ENCODE results near the gene NTN1. TPM values are rescaled to one million over a fixed set of nuclear protein-coding genes. Genes with fewer than 3 reads are reported as not detected.

NTN1 gene
- polyA plus RNA-seq, 1 donor from 2014 or later = 16.2 TPM

DNA sequence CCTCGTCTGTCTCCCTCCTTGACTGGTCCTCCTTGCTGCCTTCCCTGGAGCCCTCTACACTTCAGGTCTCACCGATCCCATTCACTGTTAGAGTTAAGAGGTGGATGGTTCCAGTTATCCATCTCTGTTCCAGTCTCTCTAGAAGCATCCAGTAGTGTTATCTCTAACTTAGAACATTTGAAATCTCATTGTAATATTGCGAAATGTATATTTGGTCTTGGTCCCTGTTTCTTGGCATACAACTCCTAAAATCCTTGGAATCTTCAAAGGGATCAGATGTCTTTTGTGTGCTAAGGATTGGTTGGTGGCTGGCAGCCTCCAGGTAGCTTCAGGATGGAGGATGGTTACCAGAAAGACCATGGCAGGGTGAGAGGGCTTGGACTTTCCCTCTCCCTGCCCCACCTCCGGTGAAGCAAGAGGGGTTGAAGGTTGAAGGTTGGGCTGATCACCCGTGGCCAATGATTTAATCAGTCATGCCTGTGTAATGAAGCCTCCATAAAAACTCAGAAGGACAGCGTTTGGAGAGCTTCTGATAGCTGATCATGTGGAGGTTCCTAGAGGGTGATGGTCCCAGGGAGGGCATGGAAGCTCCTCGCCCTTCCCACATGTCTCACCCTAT is 59.1 kb downstream of the NTN1 start:
- H3K4me3 ChIP-seq (ENCODE audit: low read length) = no peak overlapping the region
- TF ChIP-seq POLR2AphosphoS5 (IDR thresholded peaks at IDR 0.05) (no peak), EZH2 (IDR thresholded peaks at IDR 0.05; ENCODE audit: borderline replicate concordance, insufficient read depth, low read length, poor library complexity, severe bottlenecking) (no peak), SMC3 (conservative IDR thresholded peaks at IDR 0.05; ENCODE audit: poor library complexity) (no peak), EP300 (conservative IDR thresholded peaks at IDR 0.05; ENCODE audit: poor library complexity, severe bottlenecking) (no peak)
- TF ChIP-seq, protein P1, sequence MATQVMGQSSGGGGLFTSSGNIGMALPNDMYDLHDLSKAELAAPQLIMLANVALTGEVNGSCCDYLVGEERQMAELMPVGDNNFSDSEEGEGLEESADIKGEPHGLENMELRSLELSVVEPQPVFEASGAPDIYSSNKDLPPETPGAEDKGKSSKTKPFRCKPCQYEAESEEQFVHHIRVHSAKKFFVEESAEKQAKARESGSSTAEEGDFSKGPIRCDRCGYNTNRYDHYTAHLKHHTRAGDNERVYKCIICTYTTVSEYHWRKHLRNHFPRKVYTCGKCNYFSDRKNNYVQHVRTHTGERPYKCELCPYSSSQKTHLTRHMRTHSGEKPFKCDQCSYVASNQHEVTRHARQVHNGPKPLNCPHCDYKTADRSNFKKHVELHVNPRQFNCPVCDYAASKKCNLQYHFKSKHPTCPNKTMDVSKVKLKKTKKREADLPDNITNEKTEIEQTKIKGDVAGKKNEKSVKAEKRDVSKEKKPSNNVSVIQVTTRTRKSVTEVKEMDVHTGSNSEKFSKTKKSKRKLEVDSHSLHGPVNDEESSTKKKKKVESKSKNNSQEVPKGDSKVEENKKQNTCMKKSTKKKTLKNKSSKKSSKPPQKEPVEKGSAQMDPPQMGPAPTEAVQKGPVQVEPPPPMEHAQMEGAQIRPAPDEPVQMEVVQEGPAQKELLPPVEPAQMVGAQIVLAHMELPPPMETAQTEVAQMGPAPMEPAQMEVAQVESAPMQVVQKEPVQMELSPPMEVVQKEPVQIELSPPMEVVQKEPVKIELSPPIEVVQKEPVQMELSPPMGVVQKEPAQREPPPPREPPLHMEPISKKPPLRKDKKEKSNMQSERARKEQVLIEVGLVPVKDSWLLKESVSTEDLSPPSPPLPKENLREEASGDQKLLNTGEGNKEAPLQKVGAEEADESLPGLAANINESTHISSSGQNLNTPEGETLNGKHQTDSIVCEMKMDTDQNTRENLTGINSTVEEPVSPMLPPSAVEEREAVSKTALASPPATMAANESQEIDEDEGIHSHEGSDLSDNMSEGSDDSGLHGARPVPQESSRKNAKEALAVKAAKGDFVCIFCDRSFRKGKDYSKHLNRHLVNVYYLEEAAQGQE (IDR thresholded peaks at IDR 0.05; ENCODE audit: borderline replicate concordance) = no peak
- H3K36me3 ChIP-seq (ENCODE audit: insufficient read depth, low read length) = no peaks in the 10 kb centered on the region
- H3K4me2 ChIP-seq (ENCODE audit: low read length) = no peak overlapping the region
- no peaks in the 10 kb centered on the region for H3K79me2 ChIP-seq (replicated peaks; ENCODE audit: insufficient read depth, low read length)
- no peaks in the 10 kb centered on the region for H4K20me1 ChIP-seq (ENCODE audit: insufficient read depth)
- H3K9ac ChIP-seq (ENCODE audit: low read length) = no peak overlapping the region
- no peak overlapping the region for H3K27ac ChIP-seq (ENCODE audit: low read length)
- H3F3A ChIP-seq (ENCODE audit: insufficient read depth, low read length, poor library complexity, severe bottlenecking) = no peaks in the 10 kb centered on the region
- no peaks in the 10 kb centered on the region for H3K9me3 ChIP-seq (ENCODE audit: low read length)
- no peaks in the 10 kb centered on the region for H3K27me3 ChIP-seq (ENCODE audit: insufficient read depth, low read depth, low read length)
- H2AFZ ChIP-seq (ENCODE audit: low read depth, low read length) = no peak overlapping the region
- H3K9me2 ChIP-seq (ENCODE audit: insufficient read depth, low read length) = no peaks in the 10 kb centered on the region

GRCh38 chr17:9080983-9081382 is 59.7 kb downstream of the NTN1 start:
- no peaks in the 10 kb centered on the region for H3F3A ChIP-seq (ENCODE audit: insufficient read depth, low read length, poor library complexity, severe bottlenecking)
- no peak overlapping the region for H3K4me3 ChIP-seq (ENCODE audit: low read length)
- no peak overlapping the region for H3K27ac ChIP-seq (ENCODE audit: low read length)
- H3K27me3 ChIP-seq (ENCODE audit: insufficient read depth, low read depth, low read length) = no peaks in the 10 kb centered on the region
- TF ChIP-seq EP300 (conservative IDR thresholded peaks at IDR 0.05; ENCODE audit: poor library complexity, severe bottlenecking) (no peak), TAF1 (IDR thresholded peaks at IDR 0.05; ENCODE audit: low read depth) (no peak), RAD21 (conservative IDR thresholded peaks at IDR 0.05) (no peak), CTCF (IDR thresholded peaks at IDR 0.05; ENCODE audit: poor library complexity, severe bottlenecking) (no peak), SMC3 (conservative IDR thresholded peaks at IDR 0.05; ENCODE audit: poor library complexity) (no peak), EZH2 (IDR thresholded peaks at IDR 0.05; ENCODE audit: borderline replicate concordance, insufficient read depth, low read length, poor library complexity, severe bottlenecking) (no peak)
- TF ChIP-seq, protein P1 (IDR thresholded peaks at IDR 0.05; ENCODE audit: borderline replicate concordance) = no peak
- no peaks in the 10 kb centered on the region for H4K20me1 ChIP-seq (ENCODE audit: insufficient read depth)
- no peaks in the 10 kb centered on the region for H3K9me3 ChIP-seq (ENCODE audit: low read length)
- H3K79me2 ChIP-seq (replicated peaks; ENCODE audit: insufficient read depth, low read length) = no peaks in the 10 kb centered on the region
- no peak overlapping the region for H3K4me2 ChIP-seq (ENCODE audit: low read length)
- H3K9me2 ChIP-seq (ENCODE audit: insufficient read depth, low read length) = no peaks in the 10 kb centered on the region
- H3K36me3 ChIP-seq (ENCODE audit: insufficient read depth, low read length) = no peaks in the 10 kb centered on the region
- no peak overlapping the region for H3K9ac ChIP-seq (ENCODE audit: low read length)
- H2AFZ ChIP-seq (ENCODE audit: low read depth, low read length) = no peak overlapping the region

All from neural cell (in vitro differentiated cells).